PC-3 (cell line): ENCODE data around the gene CSMD2. TPM values are rescaled to one million over a fixed set of nuclear protein-coding genes. Genes with fewer than 3 reads are reported as not detected.

Source experiments
- ATAC-seq: fragments of 200-7000 bp; cut with Tn5 transposase; 2 replicates; pipeline ENCODE4 v1.9.1; 2020; ENCODE audit warnings: mild to moderate bottlenecking, moderate library complexity
- BruUV-seq: library from RNA; stranded (reverse); fragments of 400-500 nt; replicated peaks from 2 replicates; lab custom pipeline; 2021; lab: Mats Ljungman, UMichigan
- CTCF ChIA-PET: fragments of 300-600 bp; sonication (Branson Sonifier 250); formaldehyde crosslinking; loops from one replicate; lab custom pipeline; 2022; ENCODE audit warnings: antibody characterized with exemption; lab: Charles Lee
- POLR2A ChIA-PET: fragments of 300-600 bp; sonication (Branson Sonifier 250); formaldehyde crosslinking; loops from one replicate; lab custom pipeline; 2022; ENCODE audit warnings: antibody characterized with exemption; ENCODE audit not compliant: unreplicated experiment; lab: Charles Lee
- DNase-seq: peaks from one replicate; pipeline ENCODE4 v3.0.0-alpha.2; 2015
- H2AFZ ChIP-seq: fragments of 300-600 bp; sonication (generic); 2 replicates; pipeline ENCODE4 v1.6.0; 2016; ENCODE audit warnings: antibody characterized with exemption, low read length
- H3F3A ChIP-seq: fragments of 300-600 bp; sonication (generic); one replicate; pipeline ENCODE4 v1.6.0; 2017; ENCODE audit warnings: antibody characterized with exemption, low read length, control low read depth, mild to moderate bottlenecking; ENCODE audit not compliant: unreplicated experiment
- H3K27ac ChIP-seq: fragments of 300-600 bp; sonication (generic); 2 replicates; pipeline ENCODE4 v1.5.1; 2016; ENCODE audit warnings: mild to moderate bottlenecking, low read length
- H3K27me3 ChIP-seq: fragments of 300-600 bp; sonication (generic); 2 replicates; pipeline ENCODE4 v1.6.1; 2016; ENCODE audit warnings: low read length, mixed read lengths
- H3K36me3 ChIP-seq: fragments of 300-600 bp; sonication (generic); 2 replicates; pipeline ENCODE4 v1.6.1; 2016; ENCODE audit warnings: low read depth, mixed run types, low read length, mixed read lengths
- H3K4me1 ChIP-seq: fragments of 300-600 bp; sonication (generic); 2 replicates; pipeline ENCODE4 v1.5.1; 2016; ENCODE audit warnings: low read length; ENCODE audit not compliant: insufficient read depth
- H3K4me2 ChIP-seq: fragments of 300-600 bp; sonication (generic); 2 replicates; pipeline ENCODE4 v1.6.0; 2016; ENCODE audit warnings: low read length
- H3K4me3 ChIP-seq: fragments of 300-600 bp; sonication (generic); 2 replicates; pipeline ENCODE4 v1.5.1; 2016; ENCODE audit warnings: mild to moderate bottlenecking, low read length, mixed read lengths
- H3K79me2 ChIP-seq: fragments of 300-600 bp; sonication (generic); 2 replicates; pipeline ENCODE4 v1.6.1; 2017; ENCODE audit warnings: low read length, mixed read lengths
- H3K9ac ChIP-seq: fragments of 300-600 bp; sonication (generic); 2 replicates; pipeline ENCODE4 v1.6.0; 2016; ENCODE audit warnings: mild to moderate bottlenecking, low read length
- H3K9me2 ChIP-seq: fragments of 300-600 bp; sonication (generic); replicated peaks from 2 replicates; pipeline ENCODE4 v1.6.1; 2016; ENCODE audit warnings: mixed run types, low read length, mixed read lengths
- H3K9me3 ChIP-seq: fragments of 300-600 bp; sonication (generic); 2 replicates; pipeline ENCODE4 v1.6.1; 2016; ENCODE audit warnings: low read length, mixed read lengths
- H4K20me1 ChIP-seq: fragments of 300-600 bp; sonication (generic); 2 replicates; pipeline ENCODE4 v1.6.1; 2016; ENCODE audit warnings: low read length, mixed read lengths
- EZH2 ChIP-seq: fragments of 300-600 bp; sonication (generic); IDR thresholded peaks from one replicate; pipeline ENCODE4 v1.6.1; 2017; ENCODE audit warnings: antibody characterized with exemption, mild to moderate bottlenecking, low read length; ENCODE audit not compliant: unreplicated experiment
- EZH2phosphoT487 ChIP-seq: fragments of 300-600 bp; sonication (generic); IDR thresholded peaks from 2 replicates; pipeline ENCODE4 v1.6.1; 2018; ENCODE audit warnings: mild to moderate bottlenecking, antibody characterized with exemption, low read length, borderline replicate concordance
- intact Hi-C: fragments of 100-400 bp; cut with micrococcal nuclease; formaldehyde crosslinking; loops from 2 replicates; pipeline ENCODE4 v1.9.0; 2023
- total RNA-seq: library from RNA; depleted of rRNA; stranded (reverse); fragments of >200 nt; gene quantifications from 2 replicates; pipeline ENCODE4 v1.2.3, GENCODE V29; 2014
- TF ChIP-seq, protein P1 (sequence below): fragments of 300-600 bp; sonication (generic); conservative IDR thresholded peaks from 2 replicates; pipeline ENCODE4 v1.5.1; 2017; ENCODE audit warnings: antibody characterized with exemption, low read depth, mild to moderate bottlenecking, low read length

The CSMD2 gene
- total RNA-seq, 1 experiment from 2014 or later, result not detected

DNA sequence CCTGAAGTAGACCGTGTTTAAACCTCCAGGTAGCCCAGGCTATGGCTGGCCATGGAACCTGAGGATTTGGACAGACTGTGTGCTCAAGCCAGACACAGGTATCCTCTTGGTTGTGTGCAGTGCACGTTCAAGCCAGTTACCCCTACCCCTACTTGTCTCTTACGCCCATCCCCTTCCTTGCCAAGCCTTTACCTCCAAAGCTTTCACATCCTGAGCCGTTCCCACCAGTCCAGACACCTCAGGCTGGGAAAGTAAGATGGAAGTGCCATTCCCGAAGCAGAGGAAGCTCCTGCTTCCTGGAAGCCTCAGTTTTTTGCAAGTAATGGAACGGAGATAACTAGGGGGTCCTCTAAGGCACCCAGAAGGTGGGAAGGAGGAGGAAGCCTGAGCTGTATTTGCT, 342.6 kb downstream of the CSMD2 start:
- POLR2A ChIA-PET, result no interaction called here
- ATAC-seq, result no peak
- Histone ChIP-seq H3K9me3 (no peaks in the 10 kb centered on the region), H2AFZ (no peak overlapping the region), H3K9ac (no peak overlapping the region), H3K4me3 (no peak overlapping the region), H3K4me1 (no peaks in the 10 kb centered on the region), H4K20me1 (no peaks in the 10 kb centered on the region), H3K27me3 (peaks cover 2% of the 10 kb centered on the region; the same call in 1 of the 2 replicates), H3K9me2 (no peaks in the 10 kb centered on the region), H3K4me2 (no peak overlapping the region), H3K79me2 (no peaks in the 10 kb centered on the region), H3K27ac (no peak overlapping the region), H3F3A (no peaks in the 10 kb centered on the region), H3K36me3 (no peaks in the 10 kb centered on the region)
- CTCF ChIA-PET, result no interaction called here
- intact Hi-C loops, result loop anchor here (10.0 kb wide), 1 partner anchor 752 kb away; no protein-coding TSS in a partner anchor
- no peak for DNase-seq
- no TSS peak for BruUV-seq
- TF ChIP-seq EZH2phosphoT487, result no peak
- TF ChIP-seq EZH2, result no peak
- TF ChIP-seq, protein P1, sequence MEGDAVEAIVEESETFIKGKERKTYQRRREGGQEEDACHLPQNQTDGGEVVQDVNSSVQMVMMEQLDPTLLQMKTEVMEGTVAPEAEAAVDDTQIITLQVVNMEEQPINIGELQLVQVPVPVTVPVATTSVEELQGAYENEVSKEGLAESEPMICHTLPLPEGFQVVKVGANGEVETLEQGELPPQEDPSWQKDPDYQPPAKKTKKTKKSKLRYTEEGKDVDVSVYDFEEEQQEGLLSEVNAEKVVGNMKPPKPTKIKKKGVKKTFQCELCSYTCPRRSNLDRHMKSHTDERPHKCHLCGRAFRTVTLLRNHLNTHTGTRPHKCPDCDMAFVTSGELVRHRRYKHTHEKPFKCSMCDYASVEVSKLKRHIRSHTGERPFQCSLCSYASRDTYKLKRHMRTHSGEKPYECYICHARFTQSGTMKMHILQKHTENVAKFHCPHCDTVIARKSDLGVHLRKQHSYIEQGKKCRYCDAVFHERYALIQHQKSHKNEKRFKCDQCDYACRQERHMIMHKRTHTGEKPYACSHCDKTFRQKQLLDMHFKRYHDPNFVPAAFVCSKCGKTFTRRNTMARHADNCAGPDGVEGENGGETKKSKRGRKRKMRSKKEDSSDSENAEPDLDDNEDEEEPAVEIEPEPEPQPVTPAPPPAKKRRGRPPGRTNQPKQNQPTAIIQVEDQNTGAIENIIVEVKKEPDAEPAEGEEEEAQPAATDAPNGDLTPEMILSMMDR, result no peak

- H3F3A ChIP-seq, result no peaks in the 10 kb centered on the region
- no peaks in the 10 kb centered on the region for H4K20me1 ChIP-seq
- CTCF ChIA-PET, result no interaction called here
- H3K79me2 ChIP-seq, result no peaks in the 10 kb centered on the region
- H3K9me2 ChIP-seq, result no peaks in the 10 kb centered on the region
- no peaks in the 10 kb centered on the region for H3K4me1 ChIP-seq
- no peaks in the 10 kb centered on the region for H3K9me3 ChIP-seq
- TF ChIP-seq EZH2 (no peak), EZH2phosphoT487 (no peak)
- TF ChIP-seq, protein P1, result no peak
- H3K4me2 ChIP-seq, result no peak overlapping the region
- no peak for DNase-seq
- no peak for ATAC-seq
- H2AFZ ChIP-seq, result no peak overlapping the region
- peaks cover 5% of the 10 kb centered on the region; the same call in 1 of the 2 replicates for H3K27me3 ChIP-seq
- POLR2A ChIA-PET, result no interaction called here
- no peak overlapping the region for H3K9ac ChIP-seq
- H3K36me3 ChIP-seq, result no peaks in the 10 kb centered on the region
- no peak overlapping the region for H3K4me3 ChIP-seq
- intact Hi-C loops, result loop anchor here (10.0 kb wide), 1 partner anchor 754 kb away; no protein-coding TSS in a partner anchor
- no TSS peak for BruUV-seq
- H3K27ac ChIP-seq, result no peak overlapping the region
Observed at GRCh38 chr1:33821291-33821690, 343.7 kb downstream of the CSMD2 start.

GRCh38 chr1:33820804-33821203, 344.2 kb downstream of the CSMD2 start:
- no peak for ATAC-seq
- H3K4me2 ChIP-seq, result no peak overlapping the region
- H3K4me3 ChIP-seq, result no peak overlapping the region

More at GRCh38 chr1:33820804-33821203, 344.2 kb downstream of the CSMD2 start:
- intact Hi-C loops, result loop anchor here (10.0 kb wide), 1 partner anchor 754 kb away; no protein-coding TSS in a partner anchor
- no peaks in the 10 kb centered on the region for H3F3A ChIP-seq
- H3K79me2 ChIP-seq, result no peaks in the 10 kb centered on the region
- H3K27me3 ChIP-seq, result peaks cover 5% of the 10 kb centered on the region; the same call in 1 of the 2 replicates
- no peaks in the 10 kb centered on the region for H3K36me3 ChIP-seq
- TF ChIP-seq, protein P1, result no peak
- no peak for TF ChIP-seq EZH2
- no peak overlapping the region for H3K9ac ChIP-seq
- no peak overlapping the region for H2AFZ ChIP-seq
- CTCF ChIA-PET, result no interaction called here
- POLR2A ChIA-PET, result no interaction called here
- no peaks in the 10 kb centered on the region for H3K4me1 ChIP-seq
- H4K20me1 ChIP-seq, result no peaks in the 10 kb centered on the region
- H3K27ac ChIP-seq, result no peak overlapping the region
- no TSS peak for BruUV-seq
- H3K9me3 ChIP-seq, result no peaks in the 10 kb centered on the region
- no peak for DNase-seq
- no peaks in the 10 kb centered on the region for H3K9me2 ChIP-seq
